Esophagus squamous epithelium (tissue), 4 donors: ENCODE results near the gene CEBPE.

Experiments
- POLR2A ChIP-seq, 4 donors: fragments of 450-650 bp; IDR thresholded peaks; one replicate each; pipeline ENCODE4 v1.6.1; 2017; ENCODE audit warnings: antibody characterized with exemption in 4 of 4, mild to moderate bottlenecking in 4 of 4, moderate library complexity in 3 of 4
- TF ChIP-seq, protein P1 (sequence below), 6 experiments: fragments of 450-650 bp in 4 of 6; fragments of 200-600 bp in 2 of 6; sonication (generic) in 2 of 6; IDR thresholded peaks; one replicate each; pipeline ENCODE4 v1.5.1; 2016 to 2019; ENCODE audit warnings: antibody characterized with exemption in 6 of 6, mild to moderate bottlenecking in 4 of 6, moderate library complexity in 4 of 6

DNA sequence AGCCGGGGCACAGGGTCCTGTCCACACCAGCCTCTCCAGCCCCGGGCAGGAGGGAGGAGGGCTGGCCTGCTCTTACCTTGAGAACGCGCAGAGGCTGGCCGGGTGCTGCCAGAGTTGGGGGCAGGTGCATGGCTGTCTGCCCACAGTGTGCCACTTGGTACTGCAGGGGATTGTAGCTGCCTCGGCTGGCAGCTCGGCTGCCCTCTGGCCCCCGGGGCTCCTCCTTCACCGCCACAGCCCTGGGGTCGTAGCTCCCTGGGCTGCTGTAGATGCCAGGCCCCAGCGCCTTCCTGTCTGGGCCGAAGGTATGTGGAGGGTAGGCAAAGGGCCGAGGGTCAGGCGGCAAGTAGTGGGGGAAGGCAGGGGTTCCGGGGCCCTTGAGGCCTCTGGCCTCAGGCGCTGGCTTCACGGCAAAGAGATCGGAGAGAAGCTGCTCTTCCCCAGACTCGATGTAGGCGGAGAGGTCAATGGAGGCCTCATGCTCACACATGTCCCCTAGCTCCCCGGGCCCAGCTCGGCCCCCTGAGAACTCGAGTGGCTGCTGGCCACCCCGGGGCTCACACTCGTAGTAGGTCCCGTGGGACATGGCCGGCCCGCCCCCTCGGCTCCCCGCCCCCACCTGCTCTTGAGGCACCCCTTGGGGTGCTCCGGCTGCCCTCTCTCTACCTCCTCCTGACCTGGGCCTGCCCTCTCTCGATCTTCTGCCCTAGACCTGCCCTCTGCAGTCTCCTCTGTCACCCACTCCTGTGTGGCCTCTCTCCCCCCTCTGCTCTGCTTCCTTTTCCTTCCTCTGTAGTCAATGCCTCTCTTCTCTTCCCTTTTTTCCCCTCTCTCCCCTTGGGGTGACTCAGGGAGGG, at the start of gene CEBPE:
- TF ChIP-seq, protein P1, sequence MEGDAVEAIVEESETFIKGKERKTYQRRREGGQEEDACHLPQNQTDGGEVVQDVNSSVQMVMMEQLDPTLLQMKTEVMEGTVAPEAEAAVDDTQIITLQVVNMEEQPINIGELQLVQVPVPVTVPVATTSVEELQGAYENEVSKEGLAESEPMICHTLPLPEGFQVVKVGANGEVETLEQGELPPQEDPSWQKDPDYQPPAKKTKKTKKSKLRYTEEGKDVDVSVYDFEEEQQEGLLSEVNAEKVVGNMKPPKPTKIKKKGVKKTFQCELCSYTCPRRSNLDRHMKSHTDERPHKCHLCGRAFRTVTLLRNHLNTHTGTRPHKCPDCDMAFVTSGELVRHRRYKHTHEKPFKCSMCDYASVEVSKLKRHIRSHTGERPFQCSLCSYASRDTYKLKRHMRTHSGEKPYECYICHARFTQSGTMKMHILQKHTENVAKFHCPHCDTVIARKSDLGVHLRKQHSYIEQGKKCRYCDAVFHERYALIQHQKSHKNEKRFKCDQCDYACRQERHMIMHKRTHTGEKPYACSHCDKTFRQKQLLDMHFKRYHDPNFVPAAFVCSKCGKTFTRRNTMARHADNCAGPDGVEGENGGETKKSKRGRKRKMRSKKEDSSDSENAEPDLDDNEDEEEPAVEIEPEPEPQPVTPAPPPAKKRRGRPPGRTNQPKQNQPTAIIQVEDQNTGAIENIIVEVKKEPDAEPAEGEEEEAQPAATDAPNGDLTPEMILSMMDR (IDR thresholded peaks at IDR 0.05) = no peak
- TF ChIP-seq POLR2A (IDR thresholded peaks at IDR 0.05) = no peak
